GM12891 (cell line): ENCODE data around the gene ANXA6.

Source experiments
- POLR2A ChIP-seq: IDR thresholded peaks from 2 replicates; pipeline ENCODE4 v1.6.1; 2011; ENCODE audit warnings: low read depth, low read length, control low read depth
- POLR2AphosphoS5 ChIP-seq: IDR thresholded peaks from 2 replicates; pipeline ENCODE4 v1.6.1; 2011; ENCODE audit warnings: low read depth, low read length, control low read depth
- TAF1 ChIP-seq: IDR thresholded peaks from 2 replicates; pipeline ENCODE4 v1.6.1; 2011; ENCODE audit warnings: low read depth, low read length, control low read depth

- TF ChIP-seq POLR2A (no peak), POLR2AphosphoS5 (peak; percentile 64; the same call in 1 of the 2 replicates), TAF1 (no peak)
Observed at GRCh38 chr5:151151793-151152192, 5.8 kb downstream of the ANXA6 start.
